ENCODE measurements around the gene TREML1. TPM values are rescaled to one million over a fixed set of nuclear protein-coding genes. Genes with fewer than 3 reads are reported as not detected.

TREML1 gene
- total RNA-seq, 1 experiment from 2014 or later, result not detected

GRCh38 chr6:41177695-41178094 lies 23.5 kb upstream of the TREML1 start:
- no peak for DNase-seq (ENCODE audit: low read depth)

GRCh38 chr6:41177287-41177686 lies 23.1 kb upstream of the TREML1 start:
- no peak for DNase-seq (ENCODE audit: low read depth)

- DNase-seq (ENCODE audit: low read depth), result no peak
These were observed 22.0 kb upstream of the TREML1 start for GRCh38 chr6:41176189-41176588.

GRCh38 chr6:41175084-41175483 lies 20.9 kb upstream of the TREML1 start:
- no peak for DNase-seq (ENCODE audit: low read depth)

- no peak for DNase-seq (ENCODE audit: low read depth)
These were observed 20.5 kb upstream of the TREML1 start for GRCh38 chr6:41174610-41175009.

- no peak for DNase-seq (ENCODE audit: low read depth)
These were observed 17.8 kb upstream of the TREML1 start for GRCh38 chr6:41171908-41172307.

GRCh38 chr6:41170547-41171160 lies 16.5 kb upstream of the TREML1 start:
- no peak for DNase-seq (ENCODE audit: low read depth)

GRCh38 chr6:41167173-41167963 lies 13.2 kb upstream of the TREML1 start:
- DNase-seq (ENCODE audit: low read depth), result peak; percentile 20

GRCh38 chr6:41164551-41165120 lies 10.5 kb upstream of the TREML1 start:
- DNase-seq (ENCODE audit: low read depth), result no peak

- DNase-seq (ENCODE audit: low read depth), result no peak
These were observed 9.2 kb upstream of the TREML1 start for GRCh38 chr6:41163419-41163717.

- DNase-seq (ENCODE audit: low read depth), result no peak
These were observed 8.7 kb upstream of the TREML1 start, which contains the start of gene TREM2 for GRCh38 chr6:41162687-41163418. TREM2 (minus strand) TSS chr6:41163116; CDS start chr6:41163082, 34 bp downstream.

- DNase-seq (ENCODE audit: low read depth), result no peak
These were observed 7.9 kb upstream of the TREML1 start for GRCh38 chr6:41161851-41162552.

GRCh38 chr6:41161380-41161779 lies 7.2 kb upstream of the TREML1 start:
- no peak for DNase-seq (ENCODE audit: low read depth)

- no peak for DNase-seq (ENCODE audit: low read depth)
These were observed 6.8 kb upstream of the TREML1 start for GRCh38 chr6:41160933-41161332.

- peak; percentile 34 for DNase-seq (ENCODE audit: low read depth)
These were observed 5.4 kb upstream of the TREML1 start for GRCh38 chr6:41159415-41160082.

GRCh38 chr6:41157323-41157722 lies 3.2 kb upstream of the TREML1 start:
- no peak for DNase-seq (ENCODE audit: low read depth)

- DNase-seq (ENCODE audit: low read depth), result no peak
These were observed 2.6 kb upstream of the TREML1 start for GRCh38 chr6:41156771-41157170.

- DNase-seq (ENCODE audit: low read depth), result no peak
These were observed 1.9 kb upstream of the TREML1 start for GRCh38 chr6:41156001-41156400.

- peak; percentile 52 for DNase-seq (ENCODE audit: low read depth)
These were observed 1.1 kb upstream of the TREML1 start for GRCh38 chr6:41155132-41155805.

- DNase-seq (ENCODE audit: low read depth), result no peak
These were observed 696 bp downstream of the TREML1 start for GRCh38 chr6:41153451-41153850.

GRCh38 chr6:41150671-41151070 lies 3.5 kb downstream of the TREML1 start:
- DNase-seq (ENCODE audit: low read depth), result no peak
